Endothelial cell (in vitro differentiated cells): ENCODE measurements around the gene ISOC2. TPM values are rescaled to one million over a fixed set of nuclear protein-coding genes. Genes with fewer than 3 reads are reported as not detected.

Source experiments
- DNase-seq: peaks from one replicate; pipeline ENCODE4 v3.0.0; 2021; ENCODE audit warnings: low spot score
- H3K27ac Mint-ChIP-seq: one replicate; pipeline ENCODE4 v1.8.0; 2021; ENCODE audit warnings: mixed read lengths, inconsistent platforms; ENCODE audit not compliant: unreplicated experiment
- H3K27me3 Mint-ChIP-seq: one replicate; pipeline ENCODE4 v1.8.0; 2021; ENCODE audit warnings: mild to moderate bottlenecking, moderate library complexity, mixed read lengths, inconsistent platforms; ENCODE audit not compliant: unreplicated experiment
- H3K36me3 Mint-ChIP-seq: one replicate; pipeline ENCODE4 v1.8.0; 2021; ENCODE audit warnings: mild to moderate bottlenecking, low read depth, mixed read lengths, inconsistent platforms; ENCODE audit not compliant: unreplicated experiment
- H3K4me1 Mint-ChIP-seq: one replicate; pipeline ENCODE4 v1.8.0; 2021; ENCODE audit warnings: mild to moderate bottlenecking, mixed read lengths, inconsistent platforms; ENCODE audit not compliant: unreplicated experiment
- H3K4me3 Mint-ChIP-seq: one replicate; pipeline ENCODE4 v1.8.0; 2021; ENCODE audit warnings: mild to moderate bottlenecking, mixed read lengths, inconsistent platforms; ENCODE audit not compliant: unreplicated experiment
- H3K9me3 Mint-ChIP-seq: one replicate; pipeline ENCODE4 v1.8.0; 2021; ENCODE audit warnings: mixed read lengths, inconsistent platforms; ENCODE audit not compliant: unreplicated experiment
- CTCF ChIP-seq: fragments of 200-600 bp; sonication (generic); IDR thresholded peaks from one replicate; pipeline ENCODE4 v1.5.0; 2021; ENCODE audit warnings: antibody characterized with exemption; ENCODE audit not compliant: unreplicated experiment
- total RNA-seq: library from RNA; stranded (reverse); fragmentation: NEBNext Ultra II Directional; extraction: Animal tissue kit (Norgen Biotek cat#: 25700); gene quantifications from one replicate; pipeline ENCODE4 v1.2.1, GENCODE V29; 2021; ENCODE audit not compliant: unreplicated experiment

The ISOC2 gene
- total RNA-seq, 1 donor from 2014 or later = 20.2 TPM

- peak; percentile 60 for DNase-seq
- no peaks in the 10 kb centered on the region for H3K9me3 Mint-ChIP-seq
- peak overlapping the region; percentile 43 for H3K27ac Mint-ChIP-seq
- H3K4me3 Mint-ChIP-seq = peak overlapping the region; percentile 90
- no peak for TF ChIP-seq CTCF
- H3K36me3 Mint-ChIP-seq = no peaks in the 10 kb centered on the region
- H3K4me1 Mint-ChIP-seq = no peaks in the 10 kb centered on the region
- H3K27me3 Mint-ChIP-seq = peaks cover 11% of the 10 kb centered on the region
Measured at GRCh38 chr19:55460670-55461258, 678 bp downstream of the ISOC2 start.

GRCh38 chr19:55459950-55460657 lies 1.3 kb downstream of the ISOC2 start:
- H3K4me1 Mint-ChIP-seq = no peaks in the 10 kb centered on the region

GRCh38 chr19:55459551-55459949 lies 1.9 kb downstream of the ISOC2 start:
- DNase-seq = no peak
- no peaks in the 10 kb centered on the region for H3K9me3 Mint-ChIP-seq
- H3K27me3 Mint-ChIP-seq = peaks cover 12% of the 10 kb centered on the region
- no peak overlapping the region for H3K27ac Mint-ChIP-seq
- no peak overlapping the region for H3K4me3 Mint-ChIP-seq
- no peaks in the 10 kb centered on the region for H3K36me3 Mint-ChIP-seq
- no peak for TF ChIP-seq CTCF
- H3K4me1 Mint-ChIP-seq = no peaks in the 10 kb centered on the region

More at GRCh38 chr19:55459950-55460657, 1.3 kb downstream of the ISOC2 start:
- Mint-ChIP-seq H3K36me3 (no peaks in the 10 kb centered on the region), H3K27ac (peak overlapping the region; percentile 43), H3K27me3 (peaks cover 11% of the 10 kb centered on the region), H3K9me3 (no peaks in the 10 kb centered on the region), H3K4me3 (peak overlapping the region; percentile 90)
- no peak for DNase-seq
- no peak for TF ChIP-seq CTCF

- H3K36me3 Mint-ChIP-seq = peaks cover 8% of the 10 kb centered on the region
- no peak overlapping the region for H3K4me3 Mint-ChIP-seq
- TF ChIP-seq CTCF = no peak
- no peak overlapping the region for H3K27ac Mint-ChIP-seq
- peaks cover 22% of the 10 kb centered on the region for H3K27me3 Mint-ChIP-seq
- DNase-seq = no peak
- peaks cover 5% of the 10 kb centered on the region for H3K4me1 Mint-ChIP-seq
- H3K9me3 Mint-ChIP-seq = no peaks in the 10 kb centered on the region
Measured at GRCh38 chr19:55457683-55458457, 3.6 kb downstream of the ISOC2 start.
